Measurements from ENCODE around the gene LRG1. TPM values are rescaled to one million over a fixed set of nuclear protein-coding genes. Genes with fewer than 3 reads are reported as not detected.
"Not testable (repeated sequence)": the region's sequence is repeated elsewhere in the genome, so short reads cannot be mapped to it uniquely, and the experiment has no call there.

Gene LRG1
- total and polyA plus RNA-seq, 2 experiments from 2014 or later, result 0.21 to 0.45 TPM

GRCh38 chr19:4529924-4530522 is 9.8 kb downstream of the LRG1 start:
- no peak overlapping the region for H3K4me3 ChIP-seq
- no peaks in the 10 kb centered on the region for H3K4me1 ChIP-seq (ENCODE audit: insufficient read depth)
- H3K27me3 ChIP-seq (ENCODE audit: insufficient read depth), result peaks cover 15% of the 10 kb centered on the region
- no peak overlapping the region for H2AFZ ChIP-seq
- H4K20me1 ChIP-seq (replicated peaks; ENCODE audit: insufficient read depth), result no peaks in the 10 kb centered on the region; the same call in 1 of the 2 replicates
- ATAC-seq, result no peak
- no peaks in the 10 kb centered on the region for H3K36me3 Mint-ChIP-seq (ENCODE audit: low read depth)
- no peak for TF ChIP-seq NANOG (IDR thresholded peaks at IDR 0.05; ENCODE audit: borderline replicate concordance)
- TF ChIP-seq ETS1 (IDR thresholded peaks at IDR 0.05), result no peak
- TF ChIP-seq EZH2 (IDR thresholded peaks at IDR 0.05; ENCODE audit: low read depth, unreplicated experiment), result no peak
- no peak for TF ChIP-seq STAT1 (IDR thresholded peaks at IDR 0.05; ENCODE audit: unreplicated experiment)
- no peak for TF ChIP-seq REST (IDR thresholded peaks at IDR 0.05; ENCODE audit: unreplicated experiment)
- no peak for TF ChIP-seq CTCF (conservative IDR thresholded peaks at IDR 0.05; ENCODE audit: low read depth in 2 of 2)
- peaks cover 15% of the 10 kb centered on the region for H3K27me3 Mint-ChIP-seq (ENCODE audit: insufficient read depth, low read depth, poor library complexity)
- no peak overlapping the region for H3K27ac Mint-ChIP-seq
- H3K9me2 ChIP-seq (ENCODE audit: insufficient read depth), result no peaks in the 10 kb centered on the region
- no peak overlapping the region for H3K27ac ChIP-seq (ENCODE audit: low read depth)
- no peaks in the 10 kb centered on the region for H3K79me2 ChIP-seq (replicated peaks; ENCODE audit: insufficient read depth)
- no peak for DNase-seq (ENCODE audit: low spot score)
- H3K4me3 Mint-ChIP-seq, result no peak overlapping the region
- H3K9me3 Mint-ChIP-seq, result no peaks in the 10 kb centered on the region
- no peaks in the 10 kb centered on the region for H3K36me3 ChIP-seq (ENCODE audit: insufficient read depth)
- peaks cover 6% of the 10 kb centered on the region; the same call in 1 of the 2 replicates for H3F3A ChIP-seq (replicated peaks; ENCODE audit: low read depth)
- no peaks in the 10 kb centered on the region for H3K4me1 Mint-ChIP-seq
- H3K4me2 ChIP-seq, result no peak overlapping the region

GRCh38 chr19:4528843-4529242 is 11.0 kb downstream of the LRG1 start:
- H3K4me1 Mint-ChIP-seq, result no peaks in the 10 kb centered on the region
- H3F3A ChIP-seq (replicated peaks; ENCODE audit: low read depth), result no peaks in the 10 kb centered on the region
- H3K4me2 ChIP-seq, result no peak overlapping the region
- no peaks in the 10 kb centered on the region; the same call in 1 of the 2 replicates for H4K20me1 ChIP-seq (replicated peaks; ENCODE audit: insufficient read depth)
- no peaks in the 10 kb centered on the region for H3K9me2 ChIP-seq (ENCODE audit: insufficient read depth)
- no peak overlapping the region for H3K4me3 Mint-ChIP-seq
- no peaks in the 10 kb centered on the region for H3K9me3 Mint-ChIP-seq
- no peak overlapping the region for H3K27ac ChIP-seq (ENCODE audit: low read depth)
- H3K27ac Mint-ChIP-seq, result no peak overlapping the region
- H3K79me2 ChIP-seq (replicated peaks; ENCODE audit: insufficient read depth), result no peaks in the 10 kb centered on the region
- DNase-seq (ENCODE audit: low spot score) (no peak), ATAC-seq (no peak)
- H3K4me3 ChIP-seq, result no peak overlapping the region
- no peaks in the 10 kb centered on the region for H3K36me3 Mint-ChIP-seq (ENCODE audit: low read depth)
- H3K27me3 Mint-ChIP-seq (ENCODE audit: insufficient read depth, low read depth, poor library complexity), result peaks cover 12% of the 10 kb centered on the region
- no peaks in the 10 kb centered on the region for H3K4me1 ChIP-seq (ENCODE audit: insufficient read depth)
- no peaks in the 10 kb centered on the region for H3K36me3 ChIP-seq (ENCODE audit: insufficient read depth)
- peaks cover 6% of the 10 kb centered on the region for H3K27me3 ChIP-seq (ENCODE audit: insufficient read depth)
- no peak overlapping the region for H2AFZ ChIP-seq
- no peak for TF ChIP-seq NANOG (IDR thresholded peaks at IDR 0.05; ENCODE audit: borderline replicate concordance)

- H3K36me3 Mint-ChIP-seq (ENCODE audit: low read depth); H3K36me3 ChIP-seq (ENCODE audit: insufficient read depth); H3K79me2 ChIP-seq (replicated peaks; ENCODE audit: insufficient read depth); H3K4me3 ChIP-seq; H3K4me1 ChIP-seq (ENCODE audit: insufficient read depth); H3K4me2 ChIP-seq; H4K20me1 ChIP-seq (replicated peaks; ENCODE audit: insufficient read depth); H3K27me3 ChIP-seq (ENCODE audit: insufficient read depth); H3K4me3 Mint-ChIP-seq; DNase-seq (ENCODE audit: low spot score); H3K27ac Mint-ChIP-seq; ATAC-seq; H3K4me1 Mint-ChIP-seq; H2AFZ ChIP-seq; H3K9me2 ChIP-seq (ENCODE audit: insufficient read depth); H3F3A ChIP-seq (replicated peaks; ENCODE audit: low read depth); H3K27me3 Mint-ChIP-seq (ENCODE audit: insufficient read depth, low read depth, poor library complexity); H3K27ac ChIP-seq (ENCODE audit: low read depth); H3K9me3 Mint-ChIP-seq: not testable (repeated sequence)
These were observed 12.5 kb downstream of the LRG1 start for GRCh38 chr19:4527377-4527776.

Measured in GM23338 (cell line).